ENCODE data around the gene THAP10. TPM values are rescaled to one million over a fixed set of nuclear protein-coding genes. Genes with fewer than 3 reads are reported as not detected.
"Not testable (repeated sequence)": the region's sequence is repeated elsewhere in the genome, so short reads cannot be mapped to it uniquely, and the experiment has no call there.

THAP10 gene
- total RNA-seq, 1 experiment from 2014 or later = 13.7 TPM

GRCh38 chr15:70876683-70877082, 15.6 kb downstream of the THAP10 start:
- DNase-seq = no peak
- BruUV-seq (replicated peaks) = no TSS peak
- H3K36me3 Mint-ChIP-seq (ENCODE audit: insufficient read depth, unreplicated experiment) = no peaks in the 10 kb centered on the region
- CTCF ChIA-PET = no interaction called here
- H3K27me3 Mint-ChIP-seq (ENCODE audit: unreplicated experiment) = no peaks in the 10 kb centered on the region
- H3K4me3 Mint-ChIP-seq (ENCODE audit: low read depth, unreplicated experiment) = no peak overlapping the region
- TF ChIP-seq CTCF (IDR thresholded peaks at IDR 0.05; ENCODE audit: unreplicated experiment) = no peak
- intact Hi-C loops (cut with micrococcal nuclease; ENCODE audit: unreplicated experiment) = loop anchor here (10.0 kb wide), 1 partner anchor 112 kb away; the partner anchor contains the start of gene UACA
- H3K27ac Mint-ChIP-seq (ENCODE audit: unreplicated experiment) = no peak overlapping the region
- H3K4me1 Mint-ChIP-seq (ENCODE audit: low read depth, unreplicated experiment) = peaks cover 16% of the 10 kb centered on the region
- no peaks in the 10 kb centered on the region for H3K9me3 Mint-ChIP-seq (ENCODE audit: low read depth, unreplicated experiment)

- CTCF ChIA-PET = interaction anchor here (2.8 kb wide), 1 partner anchor 51 kb away, joined by 68 read pairs; no protein-coding TSS in a partner anchor
- Mint-ChIP-seq H3K27me3 (ENCODE audit: unreplicated experiment) (no peaks in the 10 kb centered on the region), H3K27ac (ENCODE audit: unreplicated experiment) (no peak overlapping the region), H3K4me3 (ENCODE audit: low read depth, unreplicated experiment) (no peak overlapping the region), H3K36me3 (ENCODE audit: insufficient read depth, unreplicated experiment) (no peaks in the 10 kb centered on the region), H3K9me3 (ENCODE audit: low read depth, unreplicated experiment) (no peaks in the 10 kb centered on the region), H3K4me1 (ENCODE audit: low read depth, unreplicated experiment) (peaks cover 16% of the 10 kb centered on the region)
- intact Hi-C loops (cut with micrococcal nuclease; ENCODE audit: unreplicated experiment) = loop anchor here (10.0 kb wide), 1 partner anchor 111 kb away; the partner anchor contains the start of gene UACA
- TF ChIP-seq CTCF (IDR thresholded peaks at IDR 0.05; ENCODE audit: unreplicated experiment) = no peak
- BruUV-seq (replicated peaks) = no TSS peak
- DNase-seq = no peak
Measured at GRCh38 chr15:70876011-70876410, 16.2 kb downstream of the THAP10 start.

- Mint-ChIP-seq H3K36me3 (ENCODE audit: insufficient read depth, unreplicated experiment) (no peaks in the 10 kb centered on the region), H3K27ac (ENCODE audit: unreplicated experiment) (no peak overlapping the region), H3K9me3 (ENCODE audit: low read depth, unreplicated experiment) (no peaks in the 10 kb centered on the region), H3K4me3 (ENCODE audit: low read depth, unreplicated experiment) (no peak overlapping the region), H3K4me1 (ENCODE audit: low read depth, unreplicated experiment) (peaks cover 17% of the 10 kb centered on the region), H3K27me3 (ENCODE audit: unreplicated experiment) (no peaks in the 10 kb centered on the region)
- no peak for DNase-seq
- TF ChIP-seq CTCF (IDR thresholded peaks at IDR 0.05; ENCODE audit: unreplicated experiment) = no peak
- no TSS peak for BruUV-seq (replicated peaks)
- CTCF ChIA-PET = interaction anchor here (0.9 to 2.8 kb wide), 14 partner anchors 11 to 195 kb away, joined by 3 to 68 read pairs (median 5); no protein-coding TSS in a partner anchor
- intact Hi-C loops (cut with micrococcal nuclease; ENCODE audit: unreplicated experiment) = loop anchor here (1.0 to 10.0 kb wide), 3 partner anchors 50 to 196 kb away; partner anchors contain the start of gene UACA
Measured at GRCh38 chr15:70875001-70875782, 17.0 kb downstream of the THAP10 start.

- H3K27ac Mint-ChIP-seq (ENCODE audit: unreplicated experiment) = no peak overlapping the region
- no peak for TF ChIP-seq CTCF (IDR thresholded peaks at IDR 0.05; ENCODE audit: unreplicated experiment)
- H3K4me1 Mint-ChIP-seq (ENCODE audit: low read depth, unreplicated experiment) = peaks cover 26% of the 10 kb centered on the region
- H3K36me3 Mint-ChIP-seq (ENCODE audit: insufficient read depth, unreplicated experiment) = no peaks in the 10 kb centered on the region
- H3K9me3 Mint-ChIP-seq (ENCODE audit: low read depth, unreplicated experiment) = no peaks in the 10 kb centered on the region
- H3K27me3 Mint-ChIP-seq (ENCODE audit: unreplicated experiment) = no peaks in the 10 kb centered on the region
- CTCF ChIA-PET = interaction anchor here (0.5 to 2.8 kb wide), 5 partner anchors 43 to 266 kb away, joined by 3 to 68 read pairs (median 5); no protein-coding TSS in a partner anchor
- BruUV-seq (replicated peaks) = no TSS peak
- no peak overlapping the region for H3K4me3 Mint-ChIP-seq (ENCODE audit: low read depth, unreplicated experiment)
- DNase-seq = no peak
- intact Hi-C loops (cut with micrococcal nuclease; ENCODE audit: unreplicated experiment) = loop anchor here (2.0 to 10.0 kb wide), 2 partner anchors 109 to 195 kb away; partner anchors contain the start of gene UACA
Measured at GRCh38 chr15:70873232-70874054, 18.8 kb downstream of the THAP10 start.

- H3K9me3 Mint-ChIP-seq (ENCODE audit: low read depth, unreplicated experiment); H3K36me3 Mint-ChIP-seq (ENCODE audit: insufficient read depth, unreplicated experiment); H3K4me3 Mint-ChIP-seq (ENCODE audit: low read depth, unreplicated experiment); H3K27me3 Mint-ChIP-seq (ENCODE audit: unreplicated experiment); CTCF ChIA-PET; H3K27ac Mint-ChIP-seq (ENCODE audit: unreplicated experiment); DNase-seq; BruUV-seq (replicated peaks): not testable (repeated sequence)
- intact Hi-C loops (cut with micrococcal nuclease; ENCODE audit: unreplicated experiment) = loop anchor here (10.0 kb wide), 1 partner anchor 107 kb away; the partner anchor contains the start of gene UACA
- H3K4me1 Mint-ChIP-seq (ENCODE audit: low read depth, unreplicated experiment) = peaks cover 26% of the 10 kb centered on the region
Measured at GRCh38 chr15:70871490-70871889, 20.7 kb downstream of the THAP10 start.

Data from Calu3 (cell line).